22Rv1 (cell line): ENCODE results near the gene SMC3.

Experiments
- ZFX ChIP-seq: fragments of 450-650 bp; IDR thresholded peaks from 2 replicates; pipeline ENCODE4 v1.6.1; 2017; ENCODE audit warnings: antibody characterized with exemption, borderline replicate concordance
- TF ChIP-seq, protein P1 (sequence below): fragments of 450-650 bp; IDR thresholded peaks from 2 replicates; pipeline ENCODE4 v1.5.1; 2017; ENCODE audit warnings: mild to moderate bottlenecking

DNA sequence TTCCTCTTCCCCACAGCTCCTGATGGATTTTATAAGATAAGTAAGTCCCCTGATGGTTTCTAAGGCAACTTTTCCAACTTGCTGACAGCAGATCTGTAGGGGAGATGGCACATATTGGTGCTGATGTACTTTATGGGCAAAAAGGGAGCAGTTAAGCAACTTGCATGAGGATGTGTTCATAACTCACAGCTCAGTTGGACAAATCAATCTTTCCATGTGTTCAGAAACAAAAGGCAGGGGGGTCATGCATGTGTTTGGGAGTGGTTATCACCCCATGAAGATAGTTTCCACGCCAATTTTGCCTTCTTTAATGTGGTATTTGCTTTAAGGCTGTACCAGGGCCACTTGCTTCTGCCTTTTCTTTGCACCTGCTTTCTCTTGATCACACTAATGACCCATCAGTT is 82.8 kb downstream of the SMC3 start:
- TF ChIP-seq, protein P1, sequence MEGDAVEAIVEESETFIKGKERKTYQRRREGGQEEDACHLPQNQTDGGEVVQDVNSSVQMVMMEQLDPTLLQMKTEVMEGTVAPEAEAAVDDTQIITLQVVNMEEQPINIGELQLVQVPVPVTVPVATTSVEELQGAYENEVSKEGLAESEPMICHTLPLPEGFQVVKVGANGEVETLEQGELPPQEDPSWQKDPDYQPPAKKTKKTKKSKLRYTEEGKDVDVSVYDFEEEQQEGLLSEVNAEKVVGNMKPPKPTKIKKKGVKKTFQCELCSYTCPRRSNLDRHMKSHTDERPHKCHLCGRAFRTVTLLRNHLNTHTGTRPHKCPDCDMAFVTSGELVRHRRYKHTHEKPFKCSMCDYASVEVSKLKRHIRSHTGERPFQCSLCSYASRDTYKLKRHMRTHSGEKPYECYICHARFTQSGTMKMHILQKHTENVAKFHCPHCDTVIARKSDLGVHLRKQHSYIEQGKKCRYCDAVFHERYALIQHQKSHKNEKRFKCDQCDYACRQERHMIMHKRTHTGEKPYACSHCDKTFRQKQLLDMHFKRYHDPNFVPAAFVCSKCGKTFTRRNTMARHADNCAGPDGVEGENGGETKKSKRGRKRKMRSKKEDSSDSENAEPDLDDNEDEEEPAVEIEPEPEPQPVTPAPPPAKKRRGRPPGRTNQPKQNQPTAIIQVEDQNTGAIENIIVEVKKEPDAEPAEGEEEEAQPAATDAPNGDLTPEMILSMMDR: no peak
- no peak for TF ChIP-seq ZFX
